Cardiac muscle cell (in vitro differentiated cells and primary cell): ENCODE results near the gene KCTD16. TPM values are rescaled to one million over a fixed set of nuclear protein-coding genes. Genes with fewer than 3 reads are reported as not detected.

ENCODE experiments used
- DNase-seq, 2 donors: peaks; one replicate each; pipeline versions ENCODE4 v3.0.0 to v3.0.0-alpha.2; 2010 to 2017; ENCODE audit warnings: low read depth in 1 of 2, low spot score in 1 of 2
- H3K27ac ChIP-seq: fragments of 200-600 bp; sonication (generic); 2 replicates; pipeline ENCODE4 v1.5.1; 2016
- H3K27me3 ChIP-seq: fragments of 200-600 bp; sonication (generic); 2 replicates; pipeline ENCODE4 v1.6.0; 2016; ENCODE audit warnings: control low read depth
- H3K36me3 ChIP-seq: fragments of 200-600 bp; sonication (generic); 2 replicates; pipeline ENCODE4 v1.5.1; 2016; ENCODE audit warnings: control low read depth
- H3K4me1 ChIP-seq: fragments of 200-600 bp; sonication (generic); 2 replicates; pipeline ENCODE4 v1.8.1; 2017; ENCODE audit warnings: low read depth, mild to moderate bottlenecking, mixed run types
- H3K4me3 ChIP-seq: fragments of 200-600 bp; sonication (generic); 2 replicates; pipeline ENCODE4 v1.5.1; 2016; ENCODE audit warnings: mild to moderate bottlenecking
- H3K9me3 ChIP-seq: fragments of 200-600 bp; sonication (generic); 2 replicates; pipeline ENCODE4 v1.5.1; 2017; ENCODE audit warnings: low read depth, mild to moderate bottlenecking, control low read depth
- polyA plus RNA-seq: library from polyadenylated mRNA; unstranded; fragments of >200 nt; fragmentation: Nextera tagmentation; extraction: Ambion mirVana; gene quantifications from 2 replicates; pipeline ENCODE4 v1.2.1, GENCODE V29; 2016
- total RNA-seq: library from RNA; depleted of rRNA; stranded (reverse); fragments of >200 nt; gene quantifications from 2 replicates; pipeline ENCODE4 v1.2.3, GENCODE V29; 2016
- TF ChIP-seq, protein P1 (sequence below): IDR thresholded peaks from 2 replicates; pipeline ENCODE4 v1.5.1; 2012; ENCODE audit warnings: low read depth, mild to moderate bottlenecking, low read length

KCTD16 gene
- total and polyA plus RNA-seq, 2 experiments from 2014 or later: 0.13 to 0.66 TPM

GRCh38 chr5:144134194-144134826 is 36.4 kb upstream of the KCTD16 start:
- no peak for DNase-seq
- Histone ChIP-seq H3K4me1 (no peaks in the 10 kb centered on the region), H3K9me3 (no peaks in the 10 kb centered on the region), H3K4me3 (no peak overlapping the region), H3K27ac (no peak overlapping the region), H3K27me3 (no peaks in the 10 kb centered on the region), H3K36me3 (no peaks in the 10 kb centered on the region)
- TF ChIP-seq, protein P1, sequence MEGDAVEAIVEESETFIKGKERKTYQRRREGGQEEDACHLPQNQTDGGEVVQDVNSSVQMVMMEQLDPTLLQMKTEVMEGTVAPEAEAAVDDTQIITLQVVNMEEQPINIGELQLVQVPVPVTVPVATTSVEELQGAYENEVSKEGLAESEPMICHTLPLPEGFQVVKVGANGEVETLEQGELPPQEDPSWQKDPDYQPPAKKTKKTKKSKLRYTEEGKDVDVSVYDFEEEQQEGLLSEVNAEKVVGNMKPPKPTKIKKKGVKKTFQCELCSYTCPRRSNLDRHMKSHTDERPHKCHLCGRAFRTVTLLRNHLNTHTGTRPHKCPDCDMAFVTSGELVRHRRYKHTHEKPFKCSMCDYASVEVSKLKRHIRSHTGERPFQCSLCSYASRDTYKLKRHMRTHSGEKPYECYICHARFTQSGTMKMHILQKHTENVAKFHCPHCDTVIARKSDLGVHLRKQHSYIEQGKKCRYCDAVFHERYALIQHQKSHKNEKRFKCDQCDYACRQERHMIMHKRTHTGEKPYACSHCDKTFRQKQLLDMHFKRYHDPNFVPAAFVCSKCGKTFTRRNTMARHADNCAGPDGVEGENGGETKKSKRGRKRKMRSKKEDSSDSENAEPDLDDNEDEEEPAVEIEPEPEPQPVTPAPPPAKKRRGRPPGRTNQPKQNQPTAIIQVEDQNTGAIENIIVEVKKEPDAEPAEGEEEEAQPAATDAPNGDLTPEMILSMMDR: no peak

DNA sequence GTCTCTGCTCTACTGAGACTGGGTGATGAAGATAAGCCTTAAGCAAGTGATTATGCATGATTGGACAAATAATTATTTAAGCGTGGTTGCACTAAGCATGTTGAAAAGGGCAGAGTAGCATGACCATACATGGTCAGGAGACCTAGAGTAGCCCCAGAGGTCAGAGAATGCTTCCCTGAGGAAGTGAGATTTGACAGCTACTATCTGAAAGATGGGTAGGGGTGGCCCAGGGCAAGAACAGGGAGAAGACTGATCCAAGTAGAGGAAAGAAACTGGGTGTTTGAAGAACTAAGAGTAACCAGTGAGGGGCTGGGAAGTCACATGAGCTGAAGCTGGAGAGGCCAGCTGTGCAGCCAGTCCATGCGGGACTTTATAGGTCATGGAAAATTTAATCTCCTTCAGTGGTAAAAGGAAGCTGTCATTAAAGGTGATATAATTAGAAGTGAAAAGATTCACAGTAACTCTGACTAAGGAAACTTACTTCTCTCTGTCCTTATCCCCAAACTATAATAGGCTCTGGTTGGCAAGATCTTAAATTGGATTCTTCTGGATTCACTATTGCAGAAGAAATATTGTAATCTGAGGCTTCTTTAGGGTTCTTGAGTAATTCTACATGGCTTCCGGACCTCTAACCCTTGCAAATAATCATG is 35.4 kb upstream of the KCTD16 start:
- no peaks in the 10 kb centered on the region for H3K36me3 ChIP-seq
- no peaks in the 10 kb centered on the region for H3K4me1 ChIP-seq
- TF ChIP-seq, protein P1: no peak

GRCh38 chr5:144139586-144139985 is 31.1 kb upstream of the KCTD16 start:
- TF ChIP-seq, protein P1: peak; percentile 14
- Histone ChIP-seq H3K27me3 (no peaks in the 10 kb centered on the region), H3K27ac (no peak overlapping the region), H3K4me3 (no peak overlapping the region), H3K4me1 (no peaks in the 10 kb centered on the region), H3K9me3 (no peaks in the 10 kb centered on the region), H3K36me3 (no peaks in the 10 kb centered on the region)
- DNase-seq: peak in 1 of 2 donors; percentile 46

More for the DNA sequence above, 35.4 kb upstream of the KCTD16 start:
- H3K27me3 ChIP-seq: no peaks in the 10 kb centered on the region
- H3K4me3 ChIP-seq: no peak overlapping the region
- DNase-seq: no peak
- no peaks in the 10 kb centered on the region for H3K9me3 ChIP-seq
- H3K27ac ChIP-seq: no peak overlapping the region

GRCh38 chr5:144141585-144141984 is 29.1 kb upstream of the KCTD16 start:
- no peak overlapping the region for H3K27ac ChIP-seq
- DNase-seq: no peak
- H3K9me3 ChIP-seq: no peaks in the 10 kb centered on the region
- no peaks in the 10 kb centered on the region for H3K27me3 ChIP-seq
- TF ChIP-seq, protein P1: no peak
- no peak overlapping the region for H3K4me3 ChIP-seq
- no peaks in the 10 kb centered on the region for H3K4me1 ChIP-seq
- no peaks in the 10 kb centered on the region for H3K36me3 ChIP-seq

DNA sequence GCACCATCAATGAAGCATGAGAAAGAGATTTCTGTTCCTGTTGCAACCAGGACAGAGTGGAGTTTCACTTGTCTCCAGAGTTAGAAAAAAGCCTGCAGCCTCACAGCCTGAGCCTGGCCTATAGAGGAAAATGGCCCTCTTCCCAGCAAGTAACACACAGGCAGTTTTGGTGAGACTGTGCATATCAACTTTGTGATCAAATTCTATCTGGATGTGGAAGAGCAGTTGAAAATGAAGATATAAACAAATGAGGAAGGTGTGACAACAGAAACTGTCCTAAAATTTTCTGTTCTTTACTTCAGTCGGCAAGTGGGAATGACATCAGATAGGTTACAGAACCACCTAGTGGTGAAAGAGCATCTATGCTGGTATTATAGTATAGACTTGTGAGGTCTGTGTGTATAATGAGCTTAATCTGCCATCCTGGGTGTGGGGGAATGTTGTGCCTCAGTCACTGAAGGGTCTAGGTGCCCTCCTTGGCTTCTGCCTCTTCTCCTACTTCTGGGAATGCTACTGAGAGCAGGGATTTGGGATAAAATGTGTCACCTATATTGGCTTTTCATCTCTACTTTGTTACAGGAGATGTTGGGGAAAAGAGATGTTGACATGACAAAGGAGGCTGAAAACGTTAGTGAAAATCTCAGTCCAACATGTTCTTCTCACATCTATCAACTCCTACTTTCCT is 28.4 kb upstream of the KCTD16 start:
- Histone ChIP-seq H3K9me3 (no peaks in the 10 kb centered on the region), H3K4me1 (no peaks in the 10 kb centered on the region), H3K27me3 (no peaks in the 10 kb centered on the region), H3K27ac (no peak overlapping the region), H3K4me3 (no peak overlapping the region), H3K36me3 (no peaks in the 10 kb centered on the region)
- TF ChIP-seq, protein P1: peak; percentile 69
- DNase-seq: peak; percentile 47 to 65
